ENCODE results near the gene TAGLN2.
A peak's percentile ranks its signal among the peaks of the same experiment; 100 is the strongest.
"Not testable (repeated sequence)": the region's sequence is repeated elsewhere in the genome, so short reads cannot be mapped to it uniquely, and the experiment has no call there.

Gene TAGLN2

DNA sequence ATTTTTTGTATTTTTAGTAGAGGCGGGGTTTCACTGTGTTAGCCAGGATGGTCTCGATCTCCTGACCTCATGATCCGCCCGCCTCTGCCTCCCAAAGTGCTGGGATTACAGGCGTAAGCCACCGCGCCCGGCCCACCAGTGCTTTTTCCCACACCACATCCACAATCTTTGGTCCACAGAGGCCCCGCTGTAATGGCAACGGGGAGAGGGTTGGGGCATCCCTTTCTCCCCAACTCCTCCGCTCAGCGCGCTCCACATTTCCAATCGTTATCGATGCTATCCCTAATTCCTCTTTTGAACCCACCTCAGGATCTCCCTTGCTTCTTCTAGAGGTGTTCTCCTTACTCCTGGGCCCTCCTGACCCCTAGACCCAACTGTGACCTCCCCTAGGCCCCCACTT is 25.7 kb downstream of the TAGLN2 start:
- DNase-seq (ENCODE audit: low read depth in 2 of 2): not testable (repeated sequence)

DNA sequence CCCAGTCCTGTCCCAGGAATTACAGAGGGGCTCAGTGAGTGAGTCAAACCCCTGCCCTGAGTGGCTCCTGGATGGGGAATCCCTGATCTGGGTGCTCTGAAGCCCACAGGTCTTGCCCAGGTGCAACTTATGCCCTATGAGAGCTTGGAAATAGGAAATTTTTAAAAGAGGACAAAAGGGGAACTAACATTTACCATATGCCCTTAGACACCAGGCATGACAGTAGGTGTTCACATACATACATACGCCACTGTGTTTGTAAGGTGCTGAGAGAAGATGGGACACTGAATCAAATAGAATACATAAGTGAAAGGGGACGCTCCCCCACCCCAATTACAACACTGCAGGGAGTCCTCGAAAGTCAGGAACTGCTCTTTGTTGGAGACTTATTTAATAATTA is 26.8 kb downstream of the TAGLN2 start:
- no peak for DNase-seq (ENCODE audit: low read depth in 2 of 2)

DNA sequence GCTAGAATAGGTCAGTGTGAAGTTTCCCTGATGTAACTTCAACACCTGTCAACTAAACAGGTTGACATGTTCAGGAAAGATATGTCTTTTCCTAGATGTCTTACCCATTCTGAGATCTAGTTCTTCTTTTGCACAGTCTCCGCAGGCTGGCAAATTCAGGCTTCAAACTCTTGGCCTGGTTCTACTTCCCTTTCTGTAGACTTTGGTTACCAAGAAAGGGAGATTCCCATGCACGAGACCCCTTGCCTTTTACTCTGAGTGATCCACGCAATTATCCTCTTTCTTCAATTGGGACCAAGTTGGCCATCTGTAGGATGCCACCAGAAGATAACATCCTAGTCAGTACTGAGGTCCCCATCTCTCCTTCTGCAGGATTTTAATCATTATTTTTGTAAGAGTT is 27.3 kb downstream of the TAGLN2 start:
- DNase-seq (ENCODE audit: low read depth in 2 of 2): no peak

DNA sequence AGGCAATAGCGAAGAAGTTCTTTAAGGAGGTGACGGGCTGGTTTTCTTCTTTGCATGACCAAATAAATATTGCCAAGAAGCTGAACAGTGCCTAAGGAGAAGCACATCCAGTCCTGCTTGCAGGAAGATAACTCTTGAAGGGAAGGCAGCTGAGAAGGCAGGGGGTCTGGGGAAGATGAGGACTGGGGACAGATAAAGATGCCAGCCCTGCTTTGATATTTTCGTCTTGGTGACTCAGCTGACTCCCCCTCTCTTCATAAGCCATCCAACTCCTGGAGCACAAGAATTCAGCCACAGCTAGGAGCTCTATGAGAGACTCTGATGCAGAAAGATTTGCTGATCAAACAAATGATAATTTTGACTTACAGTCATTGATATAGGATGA is 28.8 kb downstream of the TAGLN2 start:
- DNase-seq (ENCODE audit: low read depth in 2 of 2): no peak

DNA sequence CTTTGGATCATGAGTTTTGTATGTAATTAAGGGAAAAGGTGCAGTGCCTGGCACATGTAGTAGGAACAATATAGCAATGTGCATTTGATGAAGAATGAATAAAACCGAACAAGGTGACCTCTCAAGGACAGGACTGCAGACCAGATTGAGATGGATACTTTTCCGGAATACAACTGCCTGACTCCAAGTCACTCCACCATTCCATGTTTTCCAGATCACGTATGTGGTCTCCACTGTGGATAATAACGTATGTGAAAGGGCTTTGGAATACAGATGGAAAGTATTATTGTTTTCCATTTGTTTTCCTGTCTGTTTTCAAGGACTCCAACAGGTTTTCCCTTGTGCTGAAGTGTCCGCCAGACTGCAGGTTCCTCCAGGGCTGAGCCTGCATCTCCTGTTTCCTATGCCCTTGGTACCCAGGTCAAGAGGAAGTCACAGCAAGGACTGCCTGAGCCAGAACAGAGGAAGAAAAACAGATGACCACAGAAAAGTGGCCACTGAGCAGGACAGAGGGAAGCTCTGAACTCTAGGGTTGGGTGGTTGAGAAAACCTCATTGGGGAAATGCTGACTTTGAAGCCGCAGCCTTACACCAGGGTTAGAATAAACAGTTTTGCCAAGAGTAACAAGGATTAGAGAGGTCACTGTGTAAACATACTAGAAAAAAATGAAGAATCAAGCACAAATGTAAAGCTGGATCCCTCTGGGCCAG is 29.3 kb downstream of the TAGLN2 start:
- DNase-seq (ENCODE audit: low read depth in 2 of 2): no peak

DNA sequence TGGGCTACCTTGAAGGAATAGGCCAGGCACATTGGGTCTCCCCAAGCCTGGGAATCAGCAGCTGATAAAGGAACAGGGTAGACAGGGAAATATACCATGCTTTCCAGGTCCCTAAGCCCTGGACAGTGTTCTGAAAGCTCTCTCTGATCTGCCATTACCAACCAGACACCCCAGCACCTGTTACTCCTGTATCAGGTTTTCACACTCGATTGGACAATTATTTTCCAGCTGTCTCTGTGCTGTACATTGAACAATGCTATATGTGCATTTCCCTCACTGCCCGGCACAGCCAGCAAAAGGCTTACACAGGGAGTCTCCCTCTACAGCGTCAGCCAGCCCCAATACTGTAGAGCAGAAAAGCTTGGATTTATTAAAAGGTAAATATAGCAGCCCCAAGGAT is 30.0 kb downstream of the TAGLN2 start:
- DNase-seq (ENCODE audit: low read depth in 2 of 2): no peak

DNA sequence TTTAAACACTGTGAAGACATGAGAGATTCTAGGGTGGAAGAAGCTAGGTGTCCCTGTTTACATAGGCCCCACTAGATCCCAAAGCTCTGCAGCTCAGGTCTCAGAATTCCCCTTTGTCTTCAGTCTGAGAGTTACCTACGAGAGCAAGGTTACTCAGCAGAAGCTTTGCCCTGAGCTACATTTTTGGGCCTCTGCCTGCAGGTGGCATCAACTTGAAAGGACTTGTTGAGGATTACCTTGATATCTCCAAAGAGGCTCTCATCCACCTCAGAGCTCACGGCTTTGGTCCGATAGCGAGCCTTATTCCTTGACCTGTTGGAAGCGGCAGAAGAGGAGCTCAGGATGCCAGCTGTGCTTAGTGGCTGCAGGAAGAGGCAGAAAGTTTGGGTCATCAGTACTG is 32.4 kb downstream of the TAGLN2 start:
- DNase-seq (ENCODE audit: low read depth in 2 of 2): no peak

DNA sequence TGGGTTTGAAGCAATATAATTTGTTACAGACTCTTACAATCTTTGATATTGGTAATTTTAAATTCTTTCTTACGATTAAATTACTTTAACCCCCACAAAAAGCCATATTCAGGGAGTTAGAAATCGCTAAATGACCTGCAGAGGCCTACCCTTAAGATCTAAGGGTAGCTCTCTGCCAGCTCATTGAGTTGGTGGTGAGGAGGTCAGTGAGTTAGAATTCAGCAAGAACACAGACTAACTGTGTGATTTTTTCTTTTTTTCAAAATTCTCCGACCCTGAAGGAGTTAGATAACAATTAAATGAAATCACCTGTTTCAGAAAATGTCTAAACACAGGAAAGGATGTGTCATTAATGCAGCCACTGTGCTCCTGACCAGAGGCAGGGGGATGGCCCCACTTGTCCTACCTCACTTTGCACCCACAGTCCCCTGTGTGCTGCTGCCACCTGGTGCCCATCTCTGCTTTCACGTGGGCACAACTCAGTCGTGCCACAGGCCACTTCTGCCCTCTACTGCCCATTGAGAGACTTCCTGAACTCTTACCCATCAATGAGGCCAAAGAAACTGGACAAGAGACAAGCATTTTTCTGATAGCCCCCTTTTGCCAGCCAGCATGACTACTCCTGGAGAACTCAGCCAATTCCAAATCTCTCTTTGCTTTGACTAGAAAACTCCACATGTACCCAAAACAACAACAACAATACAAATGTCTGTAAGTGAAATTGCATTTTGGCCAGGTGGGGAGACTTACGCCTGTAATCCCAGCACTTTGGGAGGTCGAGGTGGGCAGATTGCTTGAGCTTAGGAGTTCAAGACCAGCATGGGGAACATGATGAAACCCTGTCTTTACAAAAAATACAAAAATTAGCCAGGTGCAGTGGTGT is 33.8 kb downstream of the TAGLN2 start:
- DNase-seq (ENCODE audit: low read depth in 2 of 2): peak; percentile 47 to 53

DNA sequence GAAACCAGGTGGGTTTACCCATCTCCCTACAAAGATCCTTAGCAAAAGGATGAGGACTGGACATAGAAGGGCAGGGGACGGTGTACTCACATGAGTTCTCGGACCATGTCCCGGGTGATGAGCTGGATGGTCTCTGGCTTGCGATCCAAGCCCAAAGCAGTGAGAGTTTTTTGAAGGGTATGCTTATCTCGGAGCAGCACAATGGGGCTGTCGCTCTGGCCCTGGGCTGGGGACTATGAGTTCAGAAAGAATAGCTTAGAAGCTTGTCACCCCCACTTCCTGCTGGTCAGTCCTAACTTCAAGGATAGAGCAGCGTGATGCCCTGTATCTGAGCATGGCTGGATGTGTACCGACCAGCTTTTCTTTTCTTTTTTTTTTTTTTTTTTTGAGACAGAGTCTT is 34.9 kb downstream of the TAGLN2 start:
- DNase-seq (ENCODE audit: low read depth in 2 of 2): no peak

DNA sequence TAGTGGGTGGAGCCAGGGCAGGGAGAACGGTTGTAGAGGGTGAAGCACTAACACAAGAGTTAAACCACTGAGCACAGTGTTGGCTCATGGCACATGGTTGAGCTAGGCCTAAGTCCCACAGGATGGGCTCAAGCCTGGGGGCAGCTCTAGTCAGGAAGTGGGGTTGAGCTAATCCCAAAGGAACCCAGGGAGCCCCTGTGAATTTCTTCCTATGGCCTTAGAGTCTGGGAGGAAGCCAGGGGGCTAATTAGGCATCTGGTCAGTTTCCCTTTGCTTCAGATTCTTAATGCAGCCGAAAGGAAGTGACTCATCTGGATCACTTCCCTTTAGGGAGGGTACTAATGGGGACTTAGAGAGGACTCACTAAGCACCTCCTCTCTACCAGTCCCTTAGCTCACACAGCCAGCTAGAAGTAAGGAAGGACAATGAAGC is 35.5 kb downstream of the TAGLN2 start:
- DNase-seq (ENCODE audit: low read depth in 2 of 2): no peak

DNA sequence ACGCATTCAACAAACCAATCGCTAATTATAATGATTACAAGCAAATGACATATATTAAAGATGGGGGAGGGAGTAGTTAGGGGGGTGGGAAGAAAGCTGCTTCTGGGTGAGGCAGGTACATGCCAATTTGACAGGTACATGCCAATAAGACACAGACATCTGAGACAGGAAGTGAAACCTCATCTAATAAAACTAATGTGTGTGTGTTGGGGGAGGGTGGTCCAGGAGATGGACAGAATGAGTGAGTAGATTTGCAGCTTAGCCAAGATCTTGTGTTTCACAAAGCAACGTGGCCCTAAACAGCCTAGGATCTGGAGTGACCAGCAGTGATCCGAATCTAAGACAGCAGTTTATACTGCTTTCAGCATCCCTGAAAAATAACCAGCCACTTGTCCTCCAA is 36.1 kb downstream of the TAGLN2 start:
- no peak for DNase-seq (ENCODE audit: low read depth in 2 of 2)

DNA sequence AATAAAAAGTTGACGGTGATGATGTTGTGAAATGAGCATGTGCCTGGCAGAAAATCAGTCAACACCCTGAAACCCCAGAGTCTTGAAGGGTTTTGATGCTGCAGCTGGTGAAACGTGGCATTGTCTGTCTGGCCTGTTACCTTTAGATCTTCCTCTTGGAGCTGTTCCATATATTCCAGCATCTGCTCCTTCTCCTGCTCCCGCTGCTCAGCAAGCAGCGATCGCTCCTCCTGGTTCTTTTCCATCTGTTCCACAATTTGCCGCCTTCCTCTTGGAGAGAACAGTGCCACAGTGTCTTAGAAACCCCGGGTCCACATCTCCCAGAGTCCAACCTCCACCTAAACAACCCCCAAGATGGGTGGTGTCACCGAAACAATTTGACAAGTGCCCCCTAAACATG is 41.0 kb downstream of the TAGLN2 start:
- DNase-seq (ENCODE audit: low read depth in 2 of 2): no peak

DNA sequence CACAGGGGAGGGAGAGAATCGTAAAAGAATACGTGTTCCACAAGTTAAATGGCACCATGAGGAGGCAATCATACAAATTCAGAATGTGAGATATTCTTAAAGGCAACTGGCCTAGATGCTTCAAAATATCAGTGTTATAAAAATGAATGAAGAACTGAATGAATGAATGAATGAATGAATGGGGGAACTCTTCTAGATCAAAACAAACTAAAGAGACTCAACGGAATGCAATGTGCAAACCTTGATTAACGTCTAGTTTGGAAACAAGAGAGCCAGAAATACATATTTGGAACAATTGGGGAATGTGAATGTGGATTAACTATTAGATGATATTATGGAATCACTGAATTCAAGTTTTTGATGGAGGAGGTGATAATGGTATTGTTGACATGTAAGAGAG is 42.2 kb downstream of the TAGLN2 start:
- DNase-seq (ENCODE audit: low read depth in 2 of 2): no peak

DNA sequence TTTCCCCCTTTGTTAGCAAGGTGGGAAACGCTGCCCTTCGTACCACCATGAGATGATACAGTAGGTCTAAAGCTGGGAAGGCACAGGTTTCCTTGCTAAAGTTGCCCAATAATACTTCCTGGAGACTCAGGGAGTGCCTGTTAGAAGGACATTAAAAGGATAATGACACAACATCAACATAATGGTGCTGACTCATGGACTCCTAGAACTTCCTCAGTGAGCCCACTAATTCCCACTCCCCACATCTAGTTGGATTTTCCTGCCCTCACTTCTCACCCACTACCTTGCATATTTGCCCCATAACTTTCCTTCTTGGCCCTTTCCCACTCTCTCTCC is 42.8 kb downstream of the TAGLN2 start:
- DNase-seq (ENCODE audit: low read depth in 2 of 2): no peak

DNA sequence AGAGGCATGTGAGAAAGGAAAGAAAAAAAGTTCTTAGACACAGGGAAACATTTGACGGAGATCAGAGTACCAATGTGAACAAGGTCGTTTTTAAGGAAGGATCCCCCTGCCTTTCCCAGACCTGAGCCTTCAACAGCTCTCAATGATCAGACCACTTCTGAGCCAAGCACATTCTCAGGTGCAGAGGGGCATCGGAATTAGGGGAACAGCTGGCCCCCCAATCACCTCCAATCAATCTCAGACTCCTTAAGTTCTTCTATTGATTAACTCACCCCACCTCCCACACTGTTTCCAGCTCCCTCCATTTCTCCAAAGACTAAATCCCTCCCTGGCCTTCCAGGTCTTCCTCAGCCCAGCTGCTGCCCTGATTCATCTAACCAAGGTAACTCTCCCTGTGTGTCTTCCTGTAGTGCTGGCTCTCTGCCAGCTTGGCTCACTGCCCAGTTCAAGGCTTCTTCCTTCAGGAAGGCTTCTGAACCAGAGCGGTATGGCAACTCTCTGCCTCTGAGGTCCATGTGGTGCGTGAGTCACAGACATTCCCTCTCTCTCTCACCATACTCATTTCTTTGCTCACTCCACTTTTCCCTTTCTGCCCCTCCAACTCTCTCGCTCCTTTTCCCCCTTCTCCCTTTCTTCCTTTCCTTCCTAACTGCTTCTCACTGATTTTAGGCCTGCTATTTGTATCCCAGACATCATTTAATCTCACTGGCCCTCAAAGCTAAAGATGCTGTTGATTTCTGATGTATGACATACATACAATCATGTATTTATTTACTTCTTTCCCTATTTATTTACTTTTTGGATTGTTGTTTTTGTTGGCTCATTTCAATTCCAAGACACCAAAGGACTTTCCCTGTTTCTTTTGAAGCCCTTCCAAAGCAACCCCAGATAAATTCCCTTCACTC is 43.4 kb downstream of the TAGLN2 start:
- DNase-seq (ENCODE audit: low read depth in 2 of 2): no peak

DNA sequence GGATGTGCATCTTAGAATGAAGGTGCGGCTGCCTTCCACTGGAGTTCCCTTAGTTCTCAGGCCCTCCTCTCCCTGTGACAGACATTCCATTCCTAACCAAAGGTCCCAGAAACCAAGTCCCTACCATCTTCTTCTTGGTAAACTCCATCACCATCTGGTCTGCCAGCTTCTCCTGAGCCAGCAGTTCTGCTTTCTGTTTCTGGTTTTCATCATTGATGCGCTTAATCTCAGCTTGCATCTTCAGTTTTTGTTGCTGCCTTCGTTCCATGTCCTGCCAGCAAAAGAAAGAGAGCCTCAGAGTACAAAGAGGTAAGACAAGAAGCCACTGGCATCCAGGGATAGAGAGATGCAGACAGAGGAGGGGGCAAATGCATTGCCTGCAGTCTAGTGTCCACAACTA is 44.9 kb downstream of the TAGLN2 start:
- no peak for DNase-seq (ENCODE audit: low read depth in 2 of 2)

DNA sequence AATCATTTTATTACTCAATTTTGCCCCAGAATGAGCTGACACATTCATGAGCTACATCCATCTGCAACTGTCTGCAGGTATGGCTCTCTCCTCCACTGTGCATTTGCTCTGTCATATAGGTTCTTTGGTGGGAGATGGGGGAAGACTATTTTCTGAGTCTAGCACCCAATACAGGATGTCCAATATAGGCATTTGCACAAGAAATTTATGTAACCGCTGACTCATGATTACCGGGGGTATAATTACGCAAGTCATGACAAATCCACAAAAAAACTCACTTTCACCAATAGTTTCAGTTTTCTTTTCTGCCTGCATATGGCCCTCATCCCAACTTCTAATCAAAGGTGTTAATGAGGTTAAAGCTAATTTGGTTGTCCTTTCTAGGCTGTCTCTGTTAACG is 45.3 kb downstream of the TAGLN2 start:
- DNase-seq (ENCODE audit: low read depth in 2 of 2): no peak

DNA sequence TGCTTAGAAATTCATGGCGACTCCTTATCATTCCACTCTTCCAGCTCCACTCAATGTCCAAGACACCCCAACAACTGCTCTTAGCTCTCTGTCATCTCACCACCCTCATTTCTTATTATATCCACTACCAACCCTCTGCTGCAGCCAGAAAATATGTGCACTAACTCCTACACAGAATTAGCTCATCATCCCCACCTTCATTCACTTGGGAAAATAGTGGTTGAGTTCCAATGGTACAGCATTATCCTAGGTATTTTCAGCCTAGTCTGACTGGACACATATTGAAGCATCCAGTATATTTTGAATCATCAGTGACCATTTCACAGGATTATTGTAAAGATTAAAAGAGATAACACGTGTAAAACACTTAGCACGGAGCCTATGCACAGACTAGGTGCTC is 46.2 kb downstream of the TAGLN2 start:
- no peak for DNase-seq (ENCODE audit: low read depth in 2 of 2)

DNA sequence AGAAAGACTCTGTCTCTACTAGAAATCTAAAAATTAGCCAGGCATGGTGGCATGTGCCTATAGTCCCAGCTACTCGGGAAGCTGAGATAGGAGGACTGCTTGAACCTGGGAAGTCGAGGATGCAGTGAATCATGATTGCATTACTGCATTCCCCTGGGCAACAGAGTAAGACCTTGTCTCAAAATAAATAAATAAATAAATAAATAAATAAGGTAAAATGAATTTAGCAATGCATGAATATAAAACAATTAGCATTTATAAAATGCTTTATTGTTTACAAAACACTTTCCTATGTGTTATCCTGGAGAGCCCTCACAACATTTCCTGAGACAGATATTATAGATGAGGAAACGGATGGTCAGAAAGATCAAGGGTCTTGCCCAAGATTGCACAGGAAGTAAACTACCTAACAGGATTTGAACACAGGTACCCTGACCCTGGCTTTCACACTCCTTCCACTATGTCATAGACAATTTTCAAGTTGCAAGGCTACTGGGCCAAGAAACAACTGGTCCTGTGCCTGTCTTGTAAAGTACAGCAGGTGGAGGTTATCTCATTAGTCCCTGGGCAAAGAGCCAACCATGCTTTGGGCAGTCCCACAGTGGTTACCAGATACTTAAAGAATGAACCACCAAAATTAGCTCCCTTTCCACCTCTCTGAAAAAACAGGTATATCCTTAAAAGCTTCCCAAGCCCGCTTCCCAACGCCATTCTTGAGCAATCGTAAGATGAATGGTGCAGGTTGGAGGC is 47.4 kb downstream of the TAGLN2 start:
- DNase-seq (ENCODE audit: low read depth in 2 of 2): no peak

DNA sequence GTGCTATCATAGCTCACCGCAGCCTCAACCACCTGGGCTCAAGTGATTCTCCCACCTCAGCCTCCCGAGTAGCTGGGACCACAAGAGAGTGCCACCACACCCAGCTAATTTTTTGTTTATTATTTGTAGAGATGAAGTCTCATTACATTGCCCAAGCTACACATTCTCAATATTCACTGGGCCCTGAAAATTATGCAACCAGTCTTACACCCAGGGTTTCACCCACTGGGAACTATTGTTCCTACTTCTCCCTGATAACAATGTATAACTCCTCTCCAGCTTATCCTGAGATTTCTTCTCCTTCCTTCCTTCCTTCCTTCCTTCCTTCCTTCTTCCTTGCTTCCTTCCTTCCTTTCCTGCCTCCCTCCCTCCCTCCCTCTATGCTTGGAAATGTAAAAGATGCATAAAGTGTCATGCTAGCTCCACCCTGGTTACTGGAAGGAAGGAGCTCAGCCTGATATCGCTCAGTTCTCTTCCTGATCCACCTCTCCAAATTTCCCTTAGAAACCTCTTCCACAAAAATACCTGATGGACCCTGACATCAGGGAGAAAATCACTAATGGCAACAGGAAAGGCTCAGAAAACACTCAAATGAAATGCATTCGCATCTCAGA is 51.7 kb downstream of the TAGLN2 start:
- DNase-seq (ENCODE audit: low read depth in 2 of 2): no peak

DNA sequence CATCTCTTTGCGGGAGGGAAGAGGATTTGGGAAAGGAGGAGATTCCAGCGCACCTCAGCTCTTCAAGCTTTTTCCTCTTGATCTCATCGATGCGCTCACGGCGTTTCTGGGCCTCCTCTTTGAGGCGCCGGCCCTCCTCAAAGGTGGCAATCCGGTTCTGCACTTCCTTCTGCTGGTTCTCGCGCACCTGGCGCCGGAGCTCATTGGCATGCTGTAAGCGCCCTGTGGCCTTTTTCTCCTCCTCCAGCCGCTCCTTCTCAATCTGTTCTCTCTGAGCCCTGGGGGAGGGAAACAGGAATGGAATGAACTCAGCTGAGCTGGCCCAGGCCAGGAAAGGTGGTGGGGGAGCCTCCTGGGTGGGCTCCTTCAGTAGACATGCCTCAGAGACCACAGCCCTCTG is 52.4 kb downstream of the TAGLN2 start:
- no peak for DNase-seq (ENCODE audit: low read depth in 2 of 2)
